Activated effector memory CD4-positive, alpha-beta T cell treated with anti-CD3 and anti-CD28 coated beads, Interleukin-2, amount 50 U/mL, for 16 hours (primary cell): ENCODE measurements around the gene HARBI1.
"Not testable (repeated sequence)": the region's sequence is repeated elsewhere in the genome, so short reads cannot be mapped to it uniquely, and the experiment has no call there.

Source experiments
- DNase-seq: peaks from one replicate; pipeline ENCODE4 v3.0.0-alpha.2; 2020

The HARBI1 gene

DNA sequence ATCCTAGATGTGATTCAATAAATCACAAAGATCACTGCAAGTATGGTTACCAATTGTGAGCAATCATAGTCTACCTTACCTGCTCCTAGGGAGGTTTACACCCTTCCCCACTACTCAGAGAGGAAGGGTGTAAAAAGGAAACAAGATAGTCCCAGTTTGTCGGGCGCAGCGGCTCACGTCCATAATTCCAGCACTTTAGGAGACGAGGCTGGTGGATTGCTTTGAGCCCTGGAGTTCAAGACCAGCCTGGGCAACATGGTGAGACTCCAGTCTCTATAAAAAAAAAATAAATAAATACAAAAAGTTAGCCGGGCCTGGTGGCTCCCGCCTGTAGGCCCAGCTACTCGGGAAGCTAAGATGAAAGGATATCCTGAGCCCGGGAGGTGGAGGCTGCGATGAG is 22.2 kb downstream of the HARBI1 start:
- DNase-seq: no peak

DNA sequence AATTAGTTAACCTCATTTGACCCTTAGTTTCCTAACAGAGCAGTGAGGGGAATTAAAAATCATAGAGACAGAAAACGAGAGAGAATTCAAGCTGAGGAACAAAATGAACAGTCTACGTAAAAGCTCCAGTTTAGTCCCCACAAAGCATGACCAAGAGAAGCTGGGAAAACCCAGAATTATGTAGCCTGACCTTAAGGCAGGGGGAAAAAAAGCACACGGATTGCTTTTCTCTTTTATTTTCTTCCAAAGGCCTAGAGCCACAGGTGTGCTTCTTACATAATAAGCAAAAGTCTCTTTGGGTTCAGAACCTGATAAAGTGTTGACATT is 22.7 kb downstream of the HARBI1 start:
- DNase-seq: no peak

GRCh38 chr11:46593550-46594373 is 23.3 kb downstream of the HARBI1 start, which contains the start of gene AMBRA1:
AMBRA1 (minus strand) TSS chr11:46594023; CDS start chr11:46548380, 45,643 bp downstream.
- DNase-seq: peak; percentile 93

GRCh38 chr11:46590740-46591605 is 26.1 kb downstream of the HARBI1 start:
- no peak for DNase-seq

GRCh38 chr11:46588915-46589314 is 28.1 kb downstream of the HARBI1 start:
- DNase-seq: no peak

DNA sequence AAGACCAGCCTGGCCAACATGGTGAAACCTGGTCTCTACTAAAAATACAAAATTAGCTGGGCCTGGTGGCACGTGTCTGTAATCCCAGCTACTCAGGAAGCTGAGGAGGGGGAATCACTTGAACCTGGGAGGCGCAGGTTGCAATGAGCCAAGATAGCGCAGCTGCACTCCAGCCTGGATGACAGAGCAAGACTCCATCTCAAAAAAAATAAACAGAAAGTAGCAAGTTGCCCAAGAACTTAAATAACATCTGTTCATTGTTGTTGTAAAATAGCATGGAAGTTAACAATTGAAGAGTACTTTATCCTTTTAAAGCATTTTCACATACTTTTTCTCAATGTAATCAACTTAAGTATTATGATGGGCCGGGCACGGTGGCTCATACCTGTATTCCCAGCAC is 28.9 kb downstream of the HARBI1 start:
- no peak for DNase-seq

GRCh38 chr11:46583513-46583912 is 33.5 kb downstream of the HARBI1 start:
- DNase-seq: not testable (repeated sequence)

DNA sequence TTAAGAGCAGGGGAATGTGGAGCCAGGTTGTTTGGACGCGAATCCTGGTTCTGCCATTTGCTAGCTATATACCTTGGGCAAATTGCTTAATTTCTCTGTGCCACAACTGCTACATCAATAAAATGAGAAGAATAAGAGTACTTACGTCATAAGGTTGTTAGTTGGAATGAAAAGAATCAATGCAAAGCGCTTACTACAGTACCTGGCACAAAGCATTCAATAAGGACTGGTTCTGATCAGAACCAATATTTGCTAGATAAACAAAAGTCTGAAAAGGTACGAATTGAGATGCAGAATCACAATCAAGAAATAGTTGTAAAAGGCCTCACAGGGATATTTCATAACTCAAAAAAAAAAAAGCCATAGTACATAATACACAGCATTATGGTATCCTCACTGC is 34.4 kb downstream of the HARBI1 start:
- no peak for DNase-seq

GRCh38 chr11:46577058-46577457 is 40.0 kb downstream of the HARBI1 start:
- DNase-seq: no peak

- DNase-seq: no peak
Measured at GRCh38 chr11:46574656-46575055, 42.4 kb downstream of the HARBI1 start.

DNA sequence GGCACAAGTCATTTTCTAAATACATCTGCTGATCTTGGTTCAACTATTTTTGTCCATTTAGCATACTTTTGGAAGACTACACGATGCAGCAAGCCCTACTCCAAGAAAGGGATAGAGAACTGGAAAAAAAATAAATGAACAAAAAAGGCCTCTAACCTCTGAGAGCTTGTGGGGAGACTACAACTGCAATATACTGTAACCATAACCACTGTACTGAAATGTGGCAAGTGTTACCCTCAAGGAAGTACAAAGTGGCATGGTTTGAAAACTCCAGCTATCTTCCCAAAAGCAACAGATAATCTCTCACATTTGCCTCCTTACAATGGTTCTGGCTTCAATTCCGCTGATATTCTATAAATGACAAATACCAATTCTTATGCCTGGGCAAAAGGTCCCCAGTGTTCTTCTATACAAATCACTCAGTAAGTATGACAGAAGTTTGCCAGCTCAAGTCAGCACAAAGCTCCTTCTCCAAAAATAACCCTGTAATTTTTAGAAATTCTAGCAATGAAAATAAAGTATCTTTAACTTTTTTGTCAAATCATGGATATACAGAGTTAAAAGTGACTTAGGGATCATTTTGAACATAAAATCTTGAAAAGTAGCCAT is 46.1 kb downstream of the HARBI1 start:
- no peak for DNase-seq

GRCh38 chr11:46565232-46565840 is 51.7 kb downstream of the HARBI1 start:
- DNase-seq: no peak

DNA sequence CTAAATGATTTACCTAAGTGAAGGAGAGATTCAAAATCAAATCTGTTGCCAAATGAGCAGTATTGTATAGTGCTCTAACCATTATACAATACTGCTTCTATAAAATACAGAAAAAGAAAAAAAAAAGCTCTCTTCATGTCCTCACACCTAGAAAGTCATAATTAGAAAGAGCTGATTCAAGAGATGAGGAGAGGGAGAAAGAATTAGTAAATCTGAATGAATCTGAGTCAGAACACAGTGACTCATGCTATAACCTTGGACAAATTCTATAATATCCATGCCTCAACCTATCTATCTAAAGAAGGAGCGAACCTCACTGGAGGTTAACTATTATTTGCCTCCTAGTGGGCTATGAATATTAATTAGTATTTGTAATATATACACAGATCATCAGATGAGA is 52.6 kb downstream of the HARBI1 start:
- no peak for DNase-seq

GRCh38 chr11:46562527-46562926 is 54.5 kb downstream of the HARBI1 start:
- no peak for DNase-seq

DNA sequence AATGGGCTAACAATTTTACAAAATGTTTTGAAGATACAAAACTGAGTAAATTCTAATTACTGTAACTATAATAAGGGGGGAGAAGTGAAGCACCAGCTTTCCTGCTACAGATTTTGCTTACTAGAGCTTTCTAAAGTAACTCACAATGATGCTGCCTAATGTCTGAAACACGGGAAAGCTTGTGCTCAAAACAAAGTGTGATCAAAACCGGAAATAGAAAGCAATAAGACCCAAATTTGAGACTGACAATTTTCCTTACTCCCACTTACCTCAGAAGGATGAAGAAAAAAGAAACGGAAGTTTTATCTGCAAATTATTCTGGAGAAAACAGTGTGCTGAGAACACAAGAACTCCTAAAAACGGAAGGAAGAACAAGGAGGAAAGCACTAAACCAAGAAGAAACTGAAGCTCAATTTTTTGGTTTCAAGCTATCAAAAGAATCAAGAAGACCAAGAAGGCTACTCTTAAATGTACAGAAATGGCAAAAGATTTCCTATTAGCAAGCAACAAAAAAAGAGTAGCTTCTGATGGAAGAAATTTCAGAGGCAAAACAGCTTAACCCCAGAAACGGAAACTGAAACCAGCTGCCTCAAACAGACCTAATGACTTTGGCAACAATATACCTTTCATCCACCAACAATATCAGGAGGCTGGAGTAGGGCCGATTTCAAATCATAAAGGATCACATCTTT is 56.6 kb downstream of the HARBI1 start:
- no peak for DNase-seq

DNA sequence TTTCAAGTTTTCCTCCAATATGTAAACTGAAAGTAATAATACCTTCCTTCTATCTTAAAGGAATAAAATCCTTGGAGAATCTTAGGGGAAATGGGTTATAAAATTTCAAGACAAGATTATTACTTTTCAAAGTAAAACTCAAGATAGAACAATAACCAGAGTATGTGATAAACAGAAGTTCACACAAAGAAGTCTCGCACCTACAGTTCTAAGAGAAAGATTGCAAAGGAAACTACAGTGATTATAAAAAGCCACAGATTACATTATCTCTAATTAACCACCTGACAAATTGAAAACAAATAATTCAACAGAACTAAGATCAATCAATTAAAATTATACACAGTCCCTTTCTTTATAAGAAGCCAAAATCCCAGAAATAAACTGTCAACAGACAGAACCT is 57.2 kb downstream of the HARBI1 start:
- DNase-seq: no peak

DNA sequence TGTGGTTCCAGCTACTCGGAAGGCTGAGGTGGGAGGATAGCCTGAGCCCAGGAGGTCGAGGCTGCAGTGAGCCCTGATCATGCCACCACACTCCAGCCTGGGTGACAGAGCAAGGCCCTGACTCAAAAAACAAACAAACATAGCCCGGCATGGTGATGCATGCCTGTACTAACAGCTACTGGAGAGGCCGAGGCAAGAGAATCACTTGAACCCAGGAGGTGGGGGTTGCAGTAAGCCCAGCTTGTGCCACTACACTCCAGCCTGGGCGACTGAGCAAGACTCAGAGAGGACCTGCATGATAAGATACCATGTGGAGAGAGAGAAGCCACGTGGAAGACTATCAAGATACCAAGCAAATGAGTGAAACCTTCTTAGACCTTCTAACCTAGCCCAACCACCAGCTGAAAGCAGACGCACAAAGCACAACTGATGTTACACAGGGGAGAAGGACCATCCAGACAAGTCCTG is 59.3 kb downstream of the HARBI1 start:
- DNase-seq: no peak

DNA sequence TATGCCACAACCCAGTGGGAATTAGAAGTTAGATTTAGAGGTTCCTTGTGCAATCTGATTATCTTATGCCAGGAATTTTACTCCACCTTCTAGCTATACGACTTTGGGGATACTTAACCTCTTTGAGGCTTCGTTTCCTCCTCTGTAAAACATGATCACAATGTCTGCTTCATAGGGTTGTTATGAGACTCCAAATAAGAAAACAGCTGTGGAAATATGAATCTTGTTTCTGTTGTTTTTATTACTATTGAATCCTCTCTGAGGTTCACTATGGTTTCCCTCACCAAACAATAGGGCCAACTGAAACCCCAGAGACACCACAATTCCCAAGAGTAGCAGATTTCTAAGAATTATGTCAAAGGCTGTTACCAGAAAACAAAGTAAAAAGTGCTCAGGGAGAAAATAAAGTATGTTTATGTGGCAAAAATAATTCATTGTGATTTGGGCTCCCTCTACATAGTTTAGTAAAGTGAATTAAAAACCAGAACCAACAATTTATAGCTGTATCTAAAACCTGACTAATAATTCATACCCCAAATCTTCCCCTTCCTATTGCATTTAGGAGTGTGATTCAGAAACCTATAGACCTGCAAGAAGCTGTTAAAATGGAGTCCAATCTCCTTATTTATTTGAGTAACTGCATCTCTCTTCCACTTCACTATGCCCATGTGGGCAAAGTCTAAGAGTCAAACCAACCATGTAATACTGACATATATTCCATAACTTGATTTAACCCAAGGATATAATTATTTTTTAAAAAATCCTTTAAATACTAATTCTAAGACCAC is 61.6 kb downstream of the HARBI1 start:
- no peak for DNase-seq

DNA sequence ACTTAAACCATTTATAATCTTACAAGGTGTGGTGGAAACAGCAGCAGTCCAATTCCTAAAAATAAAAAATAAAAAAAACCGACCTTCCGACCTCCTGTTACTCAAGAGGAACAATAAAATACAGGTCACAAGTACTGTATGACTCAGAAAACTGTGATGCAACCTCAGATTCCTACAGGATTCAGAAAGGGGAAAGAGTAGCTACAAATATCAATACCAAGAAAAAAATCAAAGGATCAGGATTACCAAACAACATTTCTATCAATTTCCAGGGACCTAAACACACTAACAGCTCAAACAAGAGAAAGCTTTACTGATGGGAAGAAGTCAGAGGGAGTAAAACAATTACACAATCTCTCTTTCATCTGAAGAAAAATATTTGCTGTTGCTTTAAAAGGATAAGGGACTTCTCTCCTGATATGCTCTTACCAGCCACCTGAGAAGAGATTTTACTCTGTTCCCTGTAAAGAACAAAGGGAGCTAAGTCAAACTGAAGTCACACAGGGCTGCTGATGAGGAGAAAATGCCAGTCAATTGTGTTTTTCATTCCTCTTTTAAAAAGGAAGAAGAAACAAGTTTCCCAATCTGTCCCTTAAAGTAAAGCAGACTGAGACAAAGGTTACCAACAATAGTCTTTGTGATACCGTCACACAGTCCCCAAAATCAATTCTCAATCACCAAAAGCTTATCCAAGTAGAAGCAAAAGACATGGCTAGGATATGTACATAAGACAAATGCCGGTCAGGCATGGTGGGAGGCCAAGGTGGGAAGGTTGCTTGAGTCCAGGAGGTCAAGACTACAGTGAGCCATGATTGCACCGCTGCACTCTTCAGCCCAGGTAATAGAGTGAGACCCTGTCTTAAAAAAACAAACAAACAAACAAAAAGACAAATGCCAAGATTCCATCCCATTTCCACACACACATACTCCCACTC is 62.5 kb downstream of the HARBI1 start:
- no peak for DNase-seq

DNA sequence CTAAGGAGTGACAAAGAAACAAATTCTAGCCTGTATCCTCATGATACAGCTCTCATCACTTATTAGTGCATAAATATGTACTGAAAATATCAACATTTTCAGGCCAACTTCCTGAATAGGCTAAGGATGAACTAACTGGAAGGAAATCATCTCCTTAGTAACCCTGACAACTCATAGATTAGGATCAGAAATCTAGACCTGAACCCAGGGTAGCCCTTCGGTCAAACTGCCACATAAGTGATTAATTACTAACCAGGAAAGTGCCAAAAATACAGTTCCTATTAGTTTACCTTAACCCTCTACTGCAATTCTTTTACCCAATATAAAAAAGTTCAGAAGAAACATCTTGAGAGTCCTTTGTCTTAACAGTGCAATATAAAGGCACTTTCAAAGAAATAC is 63.2 kb downstream of the HARBI1 start:
- no peak for DNase-seq
